Mammary epithelial cell (primary cell): Measurements from ENCODE around the gene INKA2.

Source experiments
- EZH2 ChIP-seq: IDR thresholded peaks from 2 replicates; pipeline ENCODE4 v1.6.1; 2012; ENCODE audit warnings: low read length, inconsistent platforms, borderline replicate concordance
- TF ChIP-seq, protein P1 (sequence below), 2 donors: IDR thresholded peaks in 1 of 2; conservative IDR thresholded peaks in 1 of 2; 2 replicates each; pipeline ENCODE4 v1.5.1; 2011 to 2012; ENCODE audit warnings: inconsistent platforms in 2 of 2, low read length in 2 of 2, mild to moderate bottlenecking in 2 of 2, control low read depth in 1 of 2, low read depth in 1 of 2; ENCODE audit not compliant: insufficient read depth in 1 of 2; ENCODE audit errors: extremely low read depth in 1 of 2

GRCh38 chr1:111751906-111752575 is 12.8 kb upstream of the INKA2 start:
- TF ChIP-seq, protein P1, sequence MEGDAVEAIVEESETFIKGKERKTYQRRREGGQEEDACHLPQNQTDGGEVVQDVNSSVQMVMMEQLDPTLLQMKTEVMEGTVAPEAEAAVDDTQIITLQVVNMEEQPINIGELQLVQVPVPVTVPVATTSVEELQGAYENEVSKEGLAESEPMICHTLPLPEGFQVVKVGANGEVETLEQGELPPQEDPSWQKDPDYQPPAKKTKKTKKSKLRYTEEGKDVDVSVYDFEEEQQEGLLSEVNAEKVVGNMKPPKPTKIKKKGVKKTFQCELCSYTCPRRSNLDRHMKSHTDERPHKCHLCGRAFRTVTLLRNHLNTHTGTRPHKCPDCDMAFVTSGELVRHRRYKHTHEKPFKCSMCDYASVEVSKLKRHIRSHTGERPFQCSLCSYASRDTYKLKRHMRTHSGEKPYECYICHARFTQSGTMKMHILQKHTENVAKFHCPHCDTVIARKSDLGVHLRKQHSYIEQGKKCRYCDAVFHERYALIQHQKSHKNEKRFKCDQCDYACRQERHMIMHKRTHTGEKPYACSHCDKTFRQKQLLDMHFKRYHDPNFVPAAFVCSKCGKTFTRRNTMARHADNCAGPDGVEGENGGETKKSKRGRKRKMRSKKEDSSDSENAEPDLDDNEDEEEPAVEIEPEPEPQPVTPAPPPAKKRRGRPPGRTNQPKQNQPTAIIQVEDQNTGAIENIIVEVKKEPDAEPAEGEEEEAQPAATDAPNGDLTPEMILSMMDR (conservative IDR thresholded peaks at IDR 0.05 in 1 of 2, IDR thresholded peaks at IDR 0.05 in 1 of 2; ENCODE audit: extremely low read depth in 1 of 2, insufficient read depth in 1 of 2, low read depth in 1 of 2, low read length in 2 of 2): no peak
- no peak for TF ChIP-seq EZH2
